Mesenchymal stem cell (in vitro differentiated cells and primary cell): Measurements from ENCODE around the gene LPAR2.
A peak's percentile ranks its signal among the peaks of the same experiment; 100 is the strongest.
"Not testable (repeated sequence)": the region's sequence is repeated elsewhere in the genome, so short reads cannot be mapped to it uniquely, and the experiment has no call there.

Source experiments
- DNase-seq: peaks from one replicate; pipeline ENCODE4 v3.0.0-alpha.2; 2013
- H2AFZ ChIP-seq: one replicate; pipeline ENCODE4 v1.6.1; 2013; ENCODE audit warnings: low read depth, mild to moderate bottlenecking, control low read depth, inconsistent platforms, low read length, moderate library complexity
- H2AK5ac ChIP-seq: 2 replicates; pipeline ENCODE4 v1.6.1; 2013; ENCODE audit warnings: low read length, moderate library complexity, mild to moderate bottlenecking, inconsistent platforms; ENCODE audit not compliant: severe bottlenecking
- H2BK120ac ChIP-seq: one replicate; pipeline ENCODE4 v1.6.1; 2013; ENCODE audit warnings: low read depth, mild to moderate bottlenecking, inconsistent platforms, low read length, moderate library complexity
- H2BK12ac ChIP-seq, 2 experiments: one replicate each; pipeline ENCODE4 v1.6.1; 2013; ENCODE audit warnings: inconsistent platforms in 2 of 2, low read length in 2 of 2, mild to moderate bottlenecking in 2 of 2, moderate library complexity in 2 of 2, control low read depth in 1 of 2
- H2BK15ac ChIP-seq: one replicate; pipeline ENCODE4 v1.6.1; 2013; ENCODE audit warnings: mild to moderate bottlenecking, low read depth, inconsistent platforms; ENCODE audit not compliant: poor library complexity, severe bottlenecking
- H2BK5ac ChIP-seq: 2 replicates; pipeline ENCODE4 v1.6.1; 2013; ENCODE audit warnings: low read depth, mild to moderate bottlenecking, low read length, control low read depth, inconsistent platforms; ENCODE audit not compliant: poor library complexity, severe bottlenecking
- H3K14ac ChIP-seq, 2 experiments: one replicate each; pipeline ENCODE4 v1.6.1; 2013; ENCODE audit warnings: inconsistent platforms in 2 of 2, low read length in 2 of 2, control low read depth in 1 of 2, mild to moderate bottlenecking in 1 of 2, moderate library complexity in 1 of 2
- H3K18ac ChIP-seq, 2 experiments: one replicate each; pipeline ENCODE4 v1.6.1; 2013; ENCODE audit warnings: inconsistent platforms in 2 of 2, low read length in 2 of 2, control low read depth in 1 of 2, low read depth in 1 of 2, mild to moderate bottlenecking in 1 of 2
- H3K23ac ChIP-seq, 2 experiments: one replicate each; pipeline ENCODE4 v1.6.1; 2013; ENCODE audit warnings: inconsistent platforms in 2 of 2, low read length in 2 of 2, mild to moderate bottlenecking in 2 of 2, moderate library complexity in 2 of 2, control low read depth in 1 of 2
- H3K27ac ChIP-seq: 2 replicates; pipeline ENCODE4 v1.5.1; 2013; ENCODE audit warnings: mild to moderate bottlenecking, moderate library complexity, low read length, control low read depth, inconsistent platforms; ENCODE audit not compliant: poor library complexity, severe bottlenecking
- H3K27me3 ChIP-seq, 2 experiments: 2 replicates each; pipeline versions ENCODE4 v1.6.1 to v1.7.0; 2013; ENCODE audit warnings: low read length in 2 of 2, mild to moderate bottlenecking in 2 of 2, moderate library complexity in 2 of 2, control low read depth in 1 of 2, inconsistent platforms in 1 of 2; ENCODE audit not compliant: control insufficient read depth in 1 of 2, insufficient read depth in 1 of 2
- H3K36me3 ChIP-seq, 2 experiments: 2 replicates each; pipeline versions ENCODE4 v1.6.1 to v1.7.0; 2013; ENCODE audit warnings: low read length in 2 of 2, control low read depth in 1 of 2, inconsistent platforms in 1 of 2, low read depth in 1 of 2, mild to moderate bottlenecking in 1 of 2; ENCODE audit not compliant: insufficient read depth in 2 of 2, control insufficient read depth in 1 of 2
- H3K4ac ChIP-seq, 2 experiments: one replicate each; pipeline ENCODE4 v1.6.1; 2013; ENCODE audit warnings: inconsistent platforms in 2 of 2, low read length in 2 of 2, mild to moderate bottlenecking in 2 of 2, moderate library complexity in 2 of 2, control low read depth in 1 of 2, low read depth in 1 of 2
- H3K4me1 ChIP-seq: 2 replicates; pipeline ENCODE4 v1.6.1; 2013; ENCODE audit warnings: low read depth, low read length, control low read depth; ENCODE audit not compliant: control insufficient read depth, insufficient read depth
- H3K4me2 ChIP-seq: 2 replicates; pipeline ENCODE4 v1.6.1; 2013; ENCODE audit warnings: low read length, mild to moderate bottlenecking, inconsistent platforms; ENCODE audit not compliant: poor library complexity, severe bottlenecking
- H3K4me3 ChIP-seq, 2 experiments: 2 replicates each; pipeline versions ENCODE4 v1.5.1 to v1.7.0; 2013; ENCODE audit warnings: low read length in 2 of 2, mild to moderate bottlenecking in 2 of 2, control low read depth in 1 of 2, low read depth in 1 of 2; ENCODE audit not compliant: insufficient read depth in 1 of 2
- H3K79me1 ChIP-seq: replicated peaks from 2 replicates; pipeline ENCODE4 v1.6.1; 2013; ENCODE audit warnings: mild to moderate bottlenecking, control low read depth, low read length, inconsistent platforms; ENCODE audit not compliant: poor library complexity, severe bottlenecking
- H3K9ac ChIP-seq: 2 replicates; pipeline ENCODE4 v1.7.0; 2013; ENCODE audit warnings: mild to moderate bottlenecking, low read length, moderate library complexity
- H3K9me3 ChIP-seq: 2 replicates; pipeline ENCODE4 v1.7.0; 2013; ENCODE audit warnings: mild to moderate bottlenecking, low read length; ENCODE audit not compliant: control insufficient read depth
- H4K8ac ChIP-seq: one replicate; pipeline ENCODE4 v1.6.1; 2013; ENCODE audit warnings: inconsistent platforms, mild to moderate bottlenecking, low read length, moderate library complexity
- H4K91ac ChIP-seq: one replicate; pipeline ENCODE4 v1.6.1; 2013; ENCODE audit warnings: mild to moderate bottlenecking, low read length, inconsistent platforms
- WGBS: methylation state at CpG from one replicate; pipeline ENCODE4 v1.1.7; 2013; ENCODE audit warnings: mixed read lengths; 5-methylcytosine and 5-hydroxymethylcytosine counted together

The LPAR2 gene

GRCh38 chr19:19598728-19599451 lies 29.1 kb downstream of the LPAR2 start:
- H3K27me3 ChIP-seq, H3K23ac ChIP-seq, H2BK15ac ChIP-seq, H2BK120ac ChIP-seq, H4K8ac ChIP-seq, H3K4me3 ChIP-seq, DNase-seq, H3K4ac ChIP-seq, H3K27ac ChIP-seq, H3K36me3 ChIP-seq, H3K4me2 ChIP-seq, H3K9me3 ChIP-seq, H3K18ac ChIP-seq, H3K79me1 ChIP-seq, H4K91ac ChIP-seq, H3K14ac ChIP-seq, H3K9ac ChIP-seq, H2BK5ac ChIP-seq, H3K4me1 ChIP-seq, H2AFZ ChIP-seq, H2AK5ac ChIP-seq, H2BK12ac ChIP-seq: not testable (repeated sequence)
- 90% methylated on average over 20 of the region's 20 CpGs for WGBS

- 85% methylated on average over 8 of the region's 8 CpGs for WGBS
Measured at GRCh38 chr19:19597809-19598306, 30.2 kb downstream of the LPAR2 start.

GRCh38 chr19:19595171-19595701 lies 32.8 kb downstream of the LPAR2 start:
- 89% methylated on average over 8 of the region's 8 CpGs for WGBS
- Histone ChIP-seq H3K9me3 (no peaks in the 10 kb centered on the region), H4K8ac (no peak overlapping the region), H2AFZ (no peak overlapping the region), H3K14ac (no peak overlapping the region), H4K91ac (no peak overlapping the region), H3K4me1 (peaks cover 14% of the 10 kb centered on the region), H2BK15ac (no peak overlapping the region), H2BK5ac (no peak overlapping the region), H2AK5ac (no peak overlapping the region), H3K9ac (peak overlapping the region; percentile 21), H3K4me2 (no peak overlapping the region), H3K27me3 (no peaks in the 10 kb centered on the region), H2BK12ac (no peak overlapping the region), H3K23ac (peak overlapping the region in 1 of 2 experiments; percentile 63), H3K4ac (no peak overlapping the region), H3K36me3 (no peaks in the 10 kb centered on the region), H3K27ac (no peak overlapping the region), H2BK120ac (no peak overlapping the region), H3K4me3 (peak overlapping the region in 1 of 2 experiments; percentile 5), H3K18ac (no peak overlapping the region), H3K79me1 (no peaks in the 10 kb centered on the region)
- peak; percentile 58 for DNase-seq

More at GRCh38 chr19:19597809-19598306, 30.2 kb downstream of the LPAR2 start:
- Histone ChIP-seq H2BK120ac (no peak overlapping the region), H3K27me3 (no peaks in the 10 kb centered on the region), H3K23ac (no peak overlapping the region), H3K36me3 (no peaks in the 10 kb centered on the region), H2AK5ac (no peak overlapping the region), H3K9ac (no peak overlapping the region), H3K4me3 (no peak overlapping the region), H3K18ac (no peak overlapping the region), H2BK5ac (no peak overlapping the region), H3K79me1 (no peaks in the 10 kb centered on the region), H3K4me1 (peaks cover 9% of the 10 kb centered on the region), H2AFZ (no peak overlapping the region), H3K9me3 (no peaks in the 10 kb centered on the region), H3K4ac (no peak overlapping the region), H4K8ac (no peak overlapping the region), H2BK15ac (no peak overlapping the region), H3K14ac (no peak overlapping the region), H3K27ac (no peak overlapping the region), H4K91ac (no peak overlapping the region), H2BK12ac (no peak overlapping the region), H3K4me2 (no peak overlapping the region)
- no peak for DNase-seq

GRCh38 chr19:19594381-19594780 lies 33.6 kb downstream of the LPAR2 start:
- no peak overlapping the region for H2BK120ac ChIP-seq
- H3K4ac ChIP-seq = no peak overlapping the region
- no peak overlapping the region for H2AK5ac ChIP-seq
- H3K27ac ChIP-seq = no peak overlapping the region
- no peak overlapping the region for H3K23ac ChIP-seq
- no peak overlapping the region for H3K4me3 ChIP-seq
- H2BK12ac ChIP-seq = no peak overlapping the region
- H3K36me3 ChIP-seq = no peaks in the 10 kb centered on the region
- no peaks in the 10 kb centered on the region for H3K79me1 ChIP-seq
- H2BK15ac ChIP-seq = no peak overlapping the region
- 93% methylated on average over 4 of the region's 4 CpGs for WGBS
- H3K4me1 ChIP-seq = peaks cover 14% of the 10 kb centered on the region
- H4K8ac ChIP-seq = no peak overlapping the region
- H3K9ac ChIP-seq = no peak overlapping the region
- DNase-seq = no peak
- H3K4me2 ChIP-seq = no peak overlapping the region
- no peaks in the 10 kb centered on the region for H3K9me3 ChIP-seq
- H4K91ac ChIP-seq = no peak overlapping the region
- no peak overlapping the region for H3K18ac ChIP-seq
- H3K14ac ChIP-seq = no peak overlapping the region
- H2BK5ac ChIP-seq = no peak overlapping the region
- no peak overlapping the region for H2AFZ ChIP-seq
- H3K27me3 ChIP-seq = no peaks in the 10 kb centered on the region
